HEK293 (cell line): Measurements from ENCODE around the gene FEZ2.

Experiments used
- BCL11A ChIP-seq: fragments of 450-650 bp; formaldehyde crosslinking; IDR thresholded peaks from 2 replicates; pipeline ENCODE4 v1.5.1; 2016; ENCODE audit warnings: low read depth, missing biosample characterization, missing genetic modification characterization
- ZFP41 ChIP-seq: fragments of 450-650 bp; formaldehyde crosslinking; IDR thresholded peaks from 2 replicates; pipeline ENCODE4 v1.5.1; 2016; ENCODE audit warnings: missing biosample characterization, missing genetic modification characterization, borderline replicate concordance
- ZNF223 ChIP-seq: fragments of 450-650 bp; formaldehyde crosslinking; IDR thresholded peaks from 2 replicates; pipeline ENCODE4 v1.5.1; 2016; ENCODE audit warnings: missing biosample characterization, missing genetic modification characterization
- ZNF274 ChIP-seq, 2 experiments: fragments of 200-500 bp in 1 of 2; fragments of 450-650 bp in 1 of 2; sonication (Bioruptor generic) in 1 of 2; formaldehyde crosslinking in 1 of 2; IDR thresholded peaks; 2 replicates each; pipeline versions ENCODE4 v1.5.1 to v1.6.1; 2014 to 2016; ENCODE audit warnings: borderline replicate concordance in 1 of 2, inconsistent platforms in 1 of 2, low read length in 1 of 2, missing biosample characterization in 1 of 2, missing genetic modification characterization in 1 of 2
- TF ChIP-seq, protein P1 (sequence below): fragments of 450-650 bp; formaldehyde crosslinking; IDR thresholded peaks from 2 replicates; pipeline ENCODE4 v1.5.1; 2016; ENCODE audit warnings: missing biosample characterization, missing genetic modification characterization

DNA sequence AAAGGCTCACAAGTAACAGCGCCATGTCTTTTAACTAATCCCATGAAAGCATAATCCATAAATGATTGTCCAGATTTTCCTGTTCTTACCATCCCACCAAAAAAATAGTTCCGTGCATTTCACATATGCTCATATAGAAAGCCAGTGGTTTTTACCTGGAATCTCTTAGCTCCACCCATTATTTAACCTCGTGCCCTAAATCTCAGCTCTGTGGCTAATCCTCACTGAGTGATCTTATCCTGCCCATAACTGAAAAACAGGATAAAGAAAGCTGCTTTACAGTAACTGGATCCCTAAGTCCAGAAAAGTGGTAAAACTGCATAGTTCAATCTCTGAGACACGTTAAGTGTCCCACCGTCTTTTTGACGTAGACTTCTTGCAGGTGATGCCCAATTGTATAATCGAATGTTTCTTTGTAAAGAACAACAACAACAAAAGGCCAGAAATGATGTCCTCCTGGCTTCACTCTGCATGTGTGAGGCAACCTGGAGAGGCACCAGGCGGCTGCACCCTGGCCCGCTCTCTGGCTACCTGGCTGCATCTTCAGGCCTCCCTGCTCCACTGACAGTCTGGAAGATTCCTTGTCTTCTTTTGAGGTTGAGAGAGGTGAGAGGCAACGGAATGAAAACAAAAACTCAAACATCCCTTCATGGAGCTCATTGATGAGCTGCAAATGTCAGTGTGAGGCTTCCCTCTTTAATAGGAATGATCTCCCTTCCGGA lies 38.6 kb downstream of the FEZ2 start:
- TF ChIP-seq, protein P1, sequence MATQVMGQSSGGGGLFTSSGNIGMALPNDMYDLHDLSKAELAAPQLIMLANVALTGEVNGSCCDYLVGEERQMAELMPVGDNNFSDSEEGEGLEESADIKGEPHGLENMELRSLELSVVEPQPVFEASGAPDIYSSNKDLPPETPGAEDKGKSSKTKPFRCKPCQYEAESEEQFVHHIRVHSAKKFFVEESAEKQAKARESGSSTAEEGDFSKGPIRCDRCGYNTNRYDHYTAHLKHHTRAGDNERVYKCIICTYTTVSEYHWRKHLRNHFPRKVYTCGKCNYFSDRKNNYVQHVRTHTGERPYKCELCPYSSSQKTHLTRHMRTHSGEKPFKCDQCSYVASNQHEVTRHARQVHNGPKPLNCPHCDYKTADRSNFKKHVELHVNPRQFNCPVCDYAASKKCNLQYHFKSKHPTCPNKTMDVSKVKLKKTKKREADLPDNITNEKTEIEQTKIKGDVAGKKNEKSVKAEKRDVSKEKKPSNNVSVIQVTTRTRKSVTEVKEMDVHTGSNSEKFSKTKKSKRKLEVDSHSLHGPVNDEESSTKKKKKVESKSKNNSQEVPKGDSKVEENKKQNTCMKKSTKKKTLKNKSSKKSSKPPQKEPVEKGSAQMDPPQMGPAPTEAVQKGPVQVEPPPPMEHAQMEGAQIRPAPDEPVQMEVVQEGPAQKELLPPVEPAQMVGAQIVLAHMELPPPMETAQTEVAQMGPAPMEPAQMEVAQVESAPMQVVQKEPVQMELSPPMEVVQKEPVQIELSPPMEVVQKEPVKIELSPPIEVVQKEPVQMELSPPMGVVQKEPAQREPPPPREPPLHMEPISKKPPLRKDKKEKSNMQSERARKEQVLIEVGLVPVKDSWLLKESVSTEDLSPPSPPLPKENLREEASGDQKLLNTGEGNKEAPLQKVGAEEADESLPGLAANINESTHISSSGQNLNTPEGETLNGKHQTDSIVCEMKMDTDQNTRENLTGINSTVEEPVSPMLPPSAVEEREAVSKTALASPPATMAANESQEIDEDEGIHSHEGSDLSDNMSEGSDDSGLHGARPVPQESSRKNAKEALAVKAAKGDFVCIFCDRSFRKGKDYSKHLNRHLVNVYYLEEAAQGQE, result no peak
- no peak for TF ChIP-seq ZNF274 (IDR thresholded peaks at IDR 0.05; ENCODE audit: low read length)
- no peak for TF ChIP-seq ZNF274 (tag by site-specific recombination; IDR thresholded peaks at IDR 0.05; ENCODE audit: borderline replicate concordance)
- TF ChIP-seq ZFP41, result no peak
- TF ChIP-seq BCL11A, result no peak
- no peak for TF ChIP-seq ZNF223 (tag by site-specific recombination)
